Adrenal gland (tissue), 5 donors: ENCODE measurements around the gene EXTL2.

Source experiments
- POLR2A ChIP-seq, 2 donors: fragments of 450-650 bp; IDR thresholded peaks; one replicate each; pipeline ENCODE4 v1.6.1; 2017; ENCODE audit warnings: antibody characterized with exemption in 2 of 2, mild to moderate bottlenecking in 2 of 2, moderate library complexity in 1 of 2
- TF ChIP-seq, protein P1 (sequence below), 6 experiments: fragments of 450-650 bp in 4 of 6; fragments of 200-600 bp in 2 of 6; sonication (generic) in 1 of 6; IDR thresholded peaks; 1 replicate in 5 of 6; 2 replicates in 1 of 6; pipeline versions ENCODE4 v1.5.1 to v1.8.0; 2016 to 2021; ENCODE audit warnings: antibody characterized with exemption in 6 of 6, mild to moderate bottlenecking in 2 of 6, moderate library complexity in 1 of 6
- donor health status: DM: no; HTN: no; CAD: no.

DNA sequence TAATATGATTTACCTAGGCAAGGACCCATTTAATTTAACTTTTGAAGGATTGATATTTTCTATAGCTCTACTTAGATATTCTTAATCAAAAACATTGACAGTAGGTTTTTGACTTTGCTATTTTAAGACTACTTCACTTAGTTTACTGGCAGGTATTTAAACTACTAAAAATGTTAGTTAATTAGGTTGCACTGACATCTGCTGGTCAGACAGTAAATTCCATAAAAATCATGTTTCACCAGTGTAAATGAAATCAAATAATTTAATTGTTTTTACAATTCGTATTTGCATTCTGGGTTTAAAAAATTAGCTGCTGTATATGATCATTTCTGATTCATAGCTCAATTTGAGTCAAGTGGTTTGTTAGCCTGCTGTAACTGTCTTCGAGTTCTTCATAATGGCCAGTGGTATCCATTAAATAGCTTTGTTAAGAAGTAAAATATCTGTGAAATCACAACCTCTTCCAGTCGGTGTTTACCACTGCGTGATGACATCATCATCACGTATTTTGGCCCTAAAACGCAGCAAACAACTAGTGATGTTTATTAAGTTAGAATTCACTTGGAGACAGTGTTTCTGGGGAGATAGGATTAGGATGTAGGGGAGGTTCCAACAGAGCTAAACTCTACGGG lies 26.2 kb downstream of the EXTL2 start:
- TF ChIP-seq, protein P1, sequence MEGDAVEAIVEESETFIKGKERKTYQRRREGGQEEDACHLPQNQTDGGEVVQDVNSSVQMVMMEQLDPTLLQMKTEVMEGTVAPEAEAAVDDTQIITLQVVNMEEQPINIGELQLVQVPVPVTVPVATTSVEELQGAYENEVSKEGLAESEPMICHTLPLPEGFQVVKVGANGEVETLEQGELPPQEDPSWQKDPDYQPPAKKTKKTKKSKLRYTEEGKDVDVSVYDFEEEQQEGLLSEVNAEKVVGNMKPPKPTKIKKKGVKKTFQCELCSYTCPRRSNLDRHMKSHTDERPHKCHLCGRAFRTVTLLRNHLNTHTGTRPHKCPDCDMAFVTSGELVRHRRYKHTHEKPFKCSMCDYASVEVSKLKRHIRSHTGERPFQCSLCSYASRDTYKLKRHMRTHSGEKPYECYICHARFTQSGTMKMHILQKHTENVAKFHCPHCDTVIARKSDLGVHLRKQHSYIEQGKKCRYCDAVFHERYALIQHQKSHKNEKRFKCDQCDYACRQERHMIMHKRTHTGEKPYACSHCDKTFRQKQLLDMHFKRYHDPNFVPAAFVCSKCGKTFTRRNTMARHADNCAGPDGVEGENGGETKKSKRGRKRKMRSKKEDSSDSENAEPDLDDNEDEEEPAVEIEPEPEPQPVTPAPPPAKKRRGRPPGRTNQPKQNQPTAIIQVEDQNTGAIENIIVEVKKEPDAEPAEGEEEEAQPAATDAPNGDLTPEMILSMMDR (IDR thresholded peaks at IDR 0.05): peak; percentile 59 to 90 (median 80)
- no peak for TF ChIP-seq POLR2A (IDR thresholded peaks at IDR 0.05)
